Hippocampal formation (tissue), 2 donors: ENCODE results near the gene SSR4.

Source experiments
- DNase-seq, 2 donors: peaks; one replicate each; lab custom pipeline; 2025; lab: John Stamatoyannopoulos, UW

SSR4 gene

DNA sequence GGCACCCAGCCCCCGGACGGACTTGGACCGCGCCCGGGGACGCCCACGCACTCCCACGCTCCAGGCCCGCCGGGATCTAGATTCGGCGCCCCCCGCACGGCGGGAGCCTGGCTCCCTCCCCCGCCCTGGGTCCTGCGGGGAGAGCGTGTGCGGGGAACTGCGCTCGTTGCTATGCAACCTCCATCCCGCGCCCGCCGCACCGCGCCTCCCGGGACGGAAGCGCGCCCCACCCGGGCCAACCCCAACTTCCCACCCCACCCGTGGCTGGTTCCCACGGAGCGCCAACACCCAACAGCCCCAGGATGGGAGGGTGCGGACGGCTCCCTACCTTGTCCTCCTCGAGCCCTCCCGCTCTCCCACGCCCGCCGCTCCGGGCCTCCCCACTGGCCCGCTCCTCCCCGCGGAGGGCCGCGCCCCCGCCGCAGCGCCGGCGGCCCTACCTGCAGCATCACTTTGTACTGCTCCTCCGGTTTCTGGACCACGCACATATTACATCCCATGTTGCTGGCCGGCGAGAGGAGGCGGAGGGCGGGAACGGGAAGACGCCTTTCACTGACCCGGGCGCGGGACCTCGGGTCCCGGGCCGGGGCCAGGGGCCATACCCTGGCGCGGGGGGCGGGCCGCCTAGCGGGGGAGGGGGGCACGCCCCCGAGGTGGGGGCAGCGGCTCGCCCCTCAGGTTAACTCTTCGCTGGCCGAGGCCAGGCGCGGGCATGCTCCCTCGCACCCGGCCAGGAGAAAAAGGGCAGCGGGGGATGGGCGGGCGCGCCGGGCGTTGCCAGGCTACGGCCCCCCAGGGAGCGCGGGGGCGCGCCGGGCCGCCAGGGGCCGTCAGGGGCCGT, 35.6 kb downstream of the SSR4 start, which contains the start of gene PDZD4:
TSS of gene PDZD4 (minus strand) at position 746 of the 841 bp plus-strand sequence. CDS start at position 500, 246 bp downstream.
- DNase-seq, result no peak

DNA sequence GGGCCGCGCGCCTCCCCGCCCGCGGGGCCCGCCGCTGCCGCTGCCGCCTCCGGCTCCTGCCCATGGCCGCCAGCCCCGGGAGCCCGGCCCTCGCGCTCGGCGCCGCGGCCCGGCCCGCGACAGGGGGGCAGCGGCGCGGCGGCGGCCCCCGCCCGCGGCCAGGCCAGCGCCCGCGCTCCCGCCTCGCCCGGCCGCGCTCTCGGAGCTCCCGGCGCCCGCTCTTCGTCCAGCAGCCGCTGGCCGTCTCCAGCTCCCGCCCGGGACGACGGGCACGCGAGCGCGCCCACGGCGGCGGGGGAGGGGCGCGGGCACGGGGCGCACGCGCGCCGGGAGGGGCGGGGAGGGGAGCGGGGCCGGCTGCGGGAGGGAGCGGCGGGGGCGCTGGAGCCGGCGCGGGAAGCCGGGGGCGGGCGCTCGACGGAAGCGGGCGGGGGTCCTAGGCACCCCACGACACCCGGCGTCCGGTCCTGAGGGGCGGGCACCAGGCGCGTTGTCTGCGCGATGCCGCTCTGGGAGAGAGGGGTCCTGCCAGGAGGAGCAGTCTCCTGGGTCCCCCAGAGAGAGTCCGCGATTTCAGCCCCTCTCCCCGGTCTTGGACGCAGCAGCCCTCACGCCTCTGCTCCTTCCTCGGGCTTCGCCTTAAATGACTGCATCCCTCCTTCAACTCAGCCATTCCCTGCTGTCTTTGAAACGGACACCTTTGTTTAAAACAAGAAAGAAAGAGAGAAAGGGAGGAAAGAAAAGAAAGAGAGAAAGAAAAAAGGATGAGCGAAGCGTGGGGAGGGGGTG, 36.4 kb downstream of the SSR4 start:
- DNase-seq, result no peak

DNA sequence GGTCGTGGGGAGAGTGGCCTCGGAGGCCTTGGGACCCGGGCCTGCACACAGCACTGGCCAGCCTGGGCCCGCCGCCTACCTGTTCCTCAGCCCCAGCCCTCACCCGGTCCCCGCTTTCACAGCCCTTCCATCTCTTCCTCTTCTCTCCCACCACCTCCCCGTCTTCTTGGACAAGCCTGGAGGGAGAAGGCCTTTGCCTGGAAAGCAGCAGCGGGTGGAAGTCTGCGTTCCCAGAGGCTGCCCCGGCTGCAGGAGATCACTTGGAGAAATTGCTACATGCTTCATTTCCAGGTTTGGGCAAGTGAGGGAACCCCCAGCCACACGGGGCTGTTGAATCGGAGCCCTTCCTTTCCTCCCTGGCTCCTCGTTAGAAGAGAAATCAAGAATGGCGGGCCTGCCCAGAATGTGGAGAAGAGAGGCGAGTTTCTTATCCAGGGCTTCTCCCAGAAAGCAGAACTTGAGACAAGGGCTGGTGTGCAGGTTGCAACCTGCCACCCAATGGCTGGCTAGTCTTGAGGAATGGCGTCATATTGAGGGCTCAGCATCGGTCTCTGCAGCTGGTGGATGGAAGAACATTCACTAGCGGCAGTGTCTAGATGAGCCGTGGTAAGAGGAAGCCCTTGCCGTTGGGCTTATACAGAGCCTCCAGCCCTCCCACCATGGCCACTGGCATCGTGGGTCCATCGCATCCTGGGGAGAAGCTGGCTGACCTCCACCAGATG, 37.1 kb downstream of the SSR4 start:
- no peak for DNase-seq

DNA sequence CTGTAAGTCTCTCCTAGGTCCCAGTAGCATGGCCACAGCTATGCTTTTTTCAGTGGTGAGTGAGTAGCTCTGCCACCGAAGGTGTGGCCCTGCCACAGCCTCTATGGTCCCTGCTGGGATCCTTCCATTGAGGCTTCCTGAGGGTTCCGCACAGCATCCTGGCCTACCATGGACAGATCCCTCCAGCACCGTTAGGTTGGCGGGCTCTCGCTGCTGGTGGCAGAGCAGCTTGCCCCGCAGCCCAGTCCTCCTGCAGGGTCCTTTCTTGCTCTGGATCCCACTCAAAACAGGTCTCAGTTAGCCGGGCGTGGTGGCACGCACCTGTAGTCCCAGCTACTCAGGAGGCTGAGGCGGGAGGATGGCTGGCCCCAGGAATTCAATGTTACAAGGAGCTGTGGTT, 38.3 kb downstream of the SSR4 start:
- no peak for DNase-seq

DNA sequence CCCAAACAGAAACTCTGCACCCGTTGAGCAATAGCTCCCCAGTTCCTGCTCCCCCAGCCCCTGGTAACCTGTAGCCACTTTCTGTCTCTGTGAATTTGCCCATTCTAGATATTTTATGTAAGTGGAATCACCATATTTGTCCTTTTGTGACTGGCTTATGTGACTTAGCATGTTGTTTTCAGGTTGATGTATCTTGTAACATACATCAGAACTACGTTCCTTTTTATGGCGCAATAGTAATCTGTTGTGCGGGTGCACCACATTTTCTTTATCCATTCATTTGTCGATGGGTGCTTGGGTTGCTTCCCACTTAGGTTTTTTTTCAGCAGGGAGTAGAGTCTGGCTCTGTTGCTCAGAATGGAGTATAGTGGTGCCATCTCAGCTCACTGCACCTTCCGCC, 42.5 kb downstream of the SSR4 start:
- DNase-seq, result no peak

DNA sequence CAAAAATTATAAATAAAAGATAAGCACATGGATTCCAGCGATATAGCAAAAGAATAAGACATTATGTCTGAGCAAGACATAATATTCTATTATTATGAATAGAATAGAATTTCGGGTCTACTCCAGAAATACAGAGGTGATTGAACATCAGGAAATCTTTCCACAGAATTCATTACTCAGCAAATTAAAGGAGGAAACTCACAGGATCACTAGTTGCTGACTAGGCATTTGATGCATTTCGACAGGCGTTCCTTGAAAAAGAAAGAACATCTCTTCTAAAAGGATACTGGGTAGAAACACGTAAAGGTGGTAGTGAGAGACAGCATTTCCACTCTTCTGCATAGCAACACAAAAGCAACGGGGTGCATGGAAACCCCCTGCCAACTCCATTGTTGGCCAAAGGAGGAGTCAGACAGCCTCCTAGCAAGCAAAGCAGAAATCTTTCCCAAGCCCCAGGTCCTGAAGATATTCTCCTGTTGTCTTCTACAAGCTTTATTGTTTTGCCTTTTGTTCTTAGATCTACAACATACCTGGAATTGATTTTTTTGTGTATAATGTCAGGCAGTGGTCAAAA, 50.1 kb downstream of the SSR4 start:
- DNase-seq, result no peak

DNA sequence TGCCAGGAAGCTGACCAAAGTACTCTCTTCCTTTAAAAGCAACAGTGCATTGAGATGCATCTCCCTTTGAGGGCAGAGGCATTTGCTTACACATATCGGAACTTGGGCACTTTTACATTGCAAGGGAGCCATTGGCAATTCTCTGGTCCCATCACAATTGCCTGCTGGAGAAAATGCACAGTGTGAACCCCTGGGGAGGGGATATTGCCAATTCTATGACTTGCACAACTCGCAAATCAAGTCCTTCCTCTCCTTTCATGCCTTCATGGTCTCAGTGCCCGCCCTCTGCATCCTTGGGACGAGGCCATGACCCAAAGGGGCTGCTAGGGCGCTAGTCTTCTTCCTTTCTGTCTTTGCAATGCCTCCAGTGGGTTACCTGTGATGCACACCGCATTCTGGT, 50.7 kb downstream of the SSR4 start:
- DNase-seq, result no peak

DNA sequence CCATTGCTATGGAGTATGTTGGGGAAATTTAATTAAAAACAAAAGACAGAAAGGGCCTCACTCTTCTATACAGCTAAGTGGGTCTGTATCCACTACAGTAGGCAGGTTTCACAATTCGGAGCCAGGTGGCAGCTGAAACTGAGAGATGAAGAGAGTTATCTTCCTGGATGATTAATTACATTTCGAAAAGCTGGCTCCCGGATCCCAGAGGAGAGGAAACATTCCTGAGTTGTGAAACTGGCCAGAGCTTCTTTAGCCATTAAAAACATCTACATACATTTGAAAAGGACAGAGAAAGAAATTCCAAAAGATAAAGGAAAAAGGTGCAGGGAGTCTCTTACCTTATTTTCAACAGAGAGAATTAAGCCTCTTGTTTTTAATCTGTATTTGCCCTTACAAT, 51.4 kb downstream of the SSR4 start:
- DNase-seq, result no peak
